Adipose tissue (tissue), 3 donors: ENCODE measurements around the gene LPP. TPM values are rescaled to one million over a fixed set of nuclear protein-coding genes. Genes with fewer than 3 reads are reported as not detected.
"Not testable (repeated sequence)": the region's sequence is repeated elsewhere in the genome, so short reads cannot be mapped to it uniquely, and the experiment has no call there.

Source experiments
- H3K27ac ChIP-seq: one replicate; pipeline ENCODE4 v1.5.1; 2013; ENCODE audit warnings: low read depth, low read length
- WGBS, 3 donors: extraction: QIAGEN DNeasy Blood & Tissue Kit; methylation state at CpG; one replicate each; pipeline ENCODE4 v1.1.7; 2013; 5-methylcytosine and 5-hydroxymethylcytosine counted together
- polyA plus RNA-seq, 3 donors: library from polyadenylated mRNA; stranded (reverse); fragments of 200-250 nt; gene quantifications; one replicate each; pipeline ENCODE4 v1.2.3, GENCODE V29; 2013
- donor health status: healthy with polysubstance abuse.
- donor health status: Bipolar disorder and iron deficiency.
- donor health status: healthy.

LPP gene
- polyA plus RNA-seq, 3 donors: 3.6 to 25.6 (median 11.3) TPM

GRCh38 chr3:188613721-188614120 is 459.8 kb downstream of the LPP start:
- WGBS, 3 donors: 92 to 95% (median 92%) methylated on average over 6 of the region's 6 CpGs

GRCh38 chr3:188617270-188617669 is 463.3 kb downstream of the LPP start:
- WGBS, 3 donors: 77 to 94% (median 92%) methylated on average over 2 of the region's 2 CpGs
- no peak overlapping the region for H3K27ac ChIP-seq

More at GRCh38 chr3:188613721-188614120, 459.8 kb downstream of the LPP start:
- not testable (repeated sequence) for H3K27ac ChIP-seq

GRCh38 chr3:188617988-188618701 is 464.2 kb downstream of the LPP start:
- WGBS, 3 donors: 94 to 97% (median 96%) methylated on average over 5 of the region's 5 CpGs
- no peak overlapping the region for H3K27ac ChIP-seq

- no peak overlapping the region for H3K27ac ChIP-seq
- 95 to 99% (median 98%) methylated on average over 2 of the region's 2 CpGs for WGBS, 3 donors
These were observed 466.8 kb downstream of the LPP start for GRCh38 chr3:188620752-188621151.

GRCh38 chr3:188624384-188624783 is 470.4 kb downstream of the LPP start:
- no peak overlapping the region for H3K27ac ChIP-seq
- 38 to 57% (median 57%) methylated on average over 3 of the region's 3 CpGs for WGBS, 3 donors

GRCh38 chr3:188624828-188625227 is 470.9 kb downstream of the LPP start:
- no peak overlapping the region for H3K27ac ChIP-seq

GRCh38 chr3:188627652-188628051 is 473.7 kb downstream of the LPP start:
- H3K27ac ChIP-seq: no peak overlapping the region

- WGBS, 3 donors: 95 to 98% (median 95%) methylated on average over 5 of the region's 5 CpGs
- no peak overlapping the region for H3K27ac ChIP-seq
These were observed 477.5 kb downstream of the LPP start for GRCh38 chr3:188631291-188632010.

GRCh38 chr3:188633206-188633605 is 479.2 kb downstream of the LPP start:
- no peak overlapping the region for H3K27ac ChIP-seq
- WGBS, 3 donors: 97 to 99% (median 97%) methylated on average over 4 of the region's 4 CpGs

- WGBS, 3 donors: 98 to 99% (median 98%) methylated on average over 8 of the region's 8 CpGs
- H3K27ac ChIP-seq: no peak overlapping the region
These were observed 480.3 kb downstream of the LPP start for GRCh38 chr3:188634285-188634684.

GRCh38 chr3:188635258-188636042 is 481.5 kb downstream of the LPP start:
- 36 to 71% (median 69%) methylated on average over 10 of the region's 10 CpGs for WGBS, 3 donors
- no peak overlapping the region for H3K27ac ChIP-seq

GRCh38 chr3:188636292-188636691 is 482.3 kb downstream of the LPP start:
- WGBS, 3 donors: 87 to 94% (median 93%) methylated on average over 13 of the region's 13 CpGs
- not testable (repeated sequence) for H3K27ac ChIP-seq

- H3K27ac ChIP-seq: no peak overlapping the region
- WGBS, 3 donors: 87 to 91% (median 89%) methylated on average over 3 of the region's 3 CpGs
These were observed 487.1 kb downstream of the LPP start for GRCh38 chr3:188641076-188641475.

- H3K27ac ChIP-seq: no peak overlapping the region
- 97 to 99% (median 97%) methylated on average over 3 of the region's 3 CpGs for WGBS, 3 donors
These were observed 489.8 kb downstream of the LPP start for GRCh38 chr3:188643736-188644135.

GRCh38 chr3:188646592-188646991 is 492.6 kb downstream of the LPP start:
- 0 to 2% (median 0%) methylated on average over 1 of the region's 1 CpG for WGBS, 3 donors
- H3K27ac ChIP-seq: no peak overlapping the region

GRCh38 chr3:188647237-188647636 is 493.3 kb downstream of the LPP start:
- WGBS, 3 donors: 91 to 98% (median 98%) methylated on average over 6 of the region's 6 CpGs
- no peak overlapping the region for H3K27ac ChIP-seq

GRCh38 chr3:188649521-188649920 is 495.6 kb downstream of the LPP start:
- 97 to 100% (median 98%) methylated on average over 2 of the region's 2 CpGs for WGBS, 3 donors
- no peak overlapping the region for H3K27ac ChIP-seq

- no peak overlapping the region for H3K27ac ChIP-seq
- WGBS, 3 donors: 71 to 98% (median 95%) methylated on average over 3 of the region's 3 CpGs
These were observed 502.4 kb downstream of the LPP start for GRCh38 chr3:188656196-188656982.
